AG10803 (cell line): ENCODE results near the gene PLSCR3.
A peak's percentile ranks its signal among the peaks of the same experiment; 100 is the strongest.

Source experiments
- DNase-seq: peaks from one replicate; pipeline ENCODE4 v3.0.0; 2010; ENCODE audit warnings: low read depth
- H3K4me3 ChIP-seq: 2 replicates; pipeline ENCODE4 v1.5.1; 2011; ENCODE audit warnings: mild to moderate bottlenecking, low read length, control low read depth
- TF ChIP-seq, protein P1 (sequence below): conservative IDR thresholded peaks from 2 replicates; pipeline ENCODE4 v1.5.1; 2011; ENCODE audit warnings: mild to moderate bottlenecking, low read length, control low read depth, inconsistent platforms

PLSCR3 gene

DNA sequence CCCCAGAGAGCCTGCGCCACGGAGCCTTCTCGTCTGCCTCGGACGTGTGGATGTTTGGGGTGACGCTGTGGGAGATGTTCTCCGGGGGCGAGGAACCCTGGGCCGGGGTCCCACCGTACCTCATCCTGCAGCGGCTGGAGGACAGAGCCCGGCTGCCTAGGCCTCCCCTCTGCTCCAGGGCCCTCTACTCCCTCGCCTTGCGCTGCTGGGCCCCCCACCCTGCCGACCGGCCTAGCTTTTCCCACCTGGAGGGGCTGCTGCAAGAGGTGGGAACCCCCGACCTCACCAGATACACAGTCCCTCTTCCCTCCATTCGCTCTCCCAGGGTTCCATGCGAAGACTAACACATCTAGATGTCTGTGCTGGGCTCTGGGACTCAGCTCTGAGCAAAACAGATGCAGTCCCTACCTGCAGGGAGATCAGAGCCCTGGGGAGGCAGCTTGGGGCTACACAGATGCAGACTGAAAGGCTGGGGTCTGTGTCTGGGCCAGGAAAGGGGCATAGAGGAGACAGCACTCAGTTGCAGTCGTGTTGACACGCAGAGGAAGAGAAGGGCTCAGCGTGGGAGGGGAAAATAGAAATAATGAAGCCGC lies 9.7 kb downstream of the PLSCR3 start:
- TF ChIP-seq, protein P1, sequence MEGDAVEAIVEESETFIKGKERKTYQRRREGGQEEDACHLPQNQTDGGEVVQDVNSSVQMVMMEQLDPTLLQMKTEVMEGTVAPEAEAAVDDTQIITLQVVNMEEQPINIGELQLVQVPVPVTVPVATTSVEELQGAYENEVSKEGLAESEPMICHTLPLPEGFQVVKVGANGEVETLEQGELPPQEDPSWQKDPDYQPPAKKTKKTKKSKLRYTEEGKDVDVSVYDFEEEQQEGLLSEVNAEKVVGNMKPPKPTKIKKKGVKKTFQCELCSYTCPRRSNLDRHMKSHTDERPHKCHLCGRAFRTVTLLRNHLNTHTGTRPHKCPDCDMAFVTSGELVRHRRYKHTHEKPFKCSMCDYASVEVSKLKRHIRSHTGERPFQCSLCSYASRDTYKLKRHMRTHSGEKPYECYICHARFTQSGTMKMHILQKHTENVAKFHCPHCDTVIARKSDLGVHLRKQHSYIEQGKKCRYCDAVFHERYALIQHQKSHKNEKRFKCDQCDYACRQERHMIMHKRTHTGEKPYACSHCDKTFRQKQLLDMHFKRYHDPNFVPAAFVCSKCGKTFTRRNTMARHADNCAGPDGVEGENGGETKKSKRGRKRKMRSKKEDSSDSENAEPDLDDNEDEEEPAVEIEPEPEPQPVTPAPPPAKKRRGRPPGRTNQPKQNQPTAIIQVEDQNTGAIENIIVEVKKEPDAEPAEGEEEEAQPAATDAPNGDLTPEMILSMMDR, result no peak
- no peak for DNase-seq
- no peak overlapping the region for H3K4me3 ChIP-seq

DNA sequence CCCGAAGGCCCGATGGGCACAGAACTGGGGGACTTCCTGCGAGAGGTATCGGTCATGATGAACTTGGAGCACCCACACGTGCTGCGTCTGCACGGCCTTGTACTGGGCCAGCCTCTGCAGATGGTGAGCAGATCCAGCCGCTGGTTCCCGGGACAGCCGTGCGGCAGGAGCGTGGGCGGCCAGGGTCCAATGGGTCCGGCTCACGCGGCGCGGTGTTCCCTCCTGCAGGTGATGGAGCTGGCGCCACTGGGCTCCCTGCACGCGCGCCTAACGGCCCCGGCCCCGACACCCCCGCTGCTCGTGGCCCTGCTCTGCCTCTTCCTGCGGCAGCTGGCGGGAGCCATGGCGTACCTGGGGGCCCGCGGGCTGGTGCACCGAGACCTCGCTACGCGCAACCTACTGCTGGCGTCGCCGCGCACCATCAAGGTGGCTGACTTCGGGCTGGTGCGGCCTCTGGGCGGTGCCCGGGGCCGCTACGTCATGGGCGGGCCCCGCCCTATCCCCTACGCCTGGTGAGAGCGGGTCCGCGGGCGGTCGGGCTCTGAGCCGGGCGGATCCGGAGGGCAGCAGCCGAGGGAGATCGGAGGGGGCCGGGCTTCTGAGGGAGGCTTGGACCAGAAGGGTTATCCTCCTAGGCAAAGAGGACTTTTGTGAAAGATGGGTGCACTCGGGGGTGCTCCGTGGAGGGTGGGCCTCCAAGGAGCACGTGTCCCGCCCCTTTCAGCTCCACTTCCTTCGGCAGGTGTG lies 10.4 kb downstream of the PLSCR3 start:
- DNase-seq, result no peak
- peak overlapping the region; percentile 27 for H3K4me3 ChIP-seq
- TF ChIP-seq, protein P1, result no peak

DNA sequence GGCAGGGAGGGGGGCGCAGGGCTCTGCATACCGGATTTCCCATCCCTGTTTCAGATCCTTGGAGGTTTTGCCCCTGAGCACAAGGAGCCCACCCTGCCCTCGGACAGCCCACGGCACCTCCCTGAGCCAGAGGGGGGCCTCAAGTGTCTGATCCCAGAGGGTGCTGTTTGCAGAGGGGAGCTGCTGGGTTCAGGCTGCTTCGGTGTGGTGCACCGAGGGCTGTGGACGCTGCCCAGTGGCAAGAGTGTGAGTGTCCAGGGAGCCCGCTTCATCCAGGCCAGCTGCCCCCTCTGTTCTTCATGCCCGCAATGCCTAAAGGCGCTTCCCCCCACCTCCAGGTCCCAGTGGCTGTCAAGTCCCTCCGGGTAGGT lies 11.0 kb downstream of the PLSCR3 start:
- no peak for DNase-seq
- no peak overlapping the region for H3K4me3 ChIP-seq
- TF ChIP-seq, protein P1, result no peak

DNA sequence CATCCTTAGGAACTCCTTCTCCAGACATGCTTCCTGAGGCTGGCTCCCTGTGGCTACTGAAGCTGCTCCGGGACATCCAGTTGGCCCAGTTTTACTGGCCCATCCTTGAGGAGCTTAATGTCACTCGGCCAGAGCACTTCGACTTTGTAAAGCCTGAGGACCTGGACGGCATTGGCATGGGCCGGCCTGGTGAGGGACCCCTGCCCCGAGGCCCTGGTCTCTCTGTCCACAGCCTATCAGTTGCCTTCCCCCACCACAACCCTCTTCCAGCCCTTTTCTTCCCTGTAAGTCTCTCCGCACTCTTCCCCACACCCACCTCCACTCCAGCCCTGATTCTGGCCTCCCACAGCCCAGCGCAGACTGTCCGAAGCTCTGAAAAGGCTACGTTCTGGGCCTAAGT lies 11.4 kb downstream of the PLSCR3 start:
- no peak for DNase-seq
- H3K4me3 ChIP-seq, result no peak overlapping the region
- TF ChIP-seq, protein P1, result no peak

DNA sequence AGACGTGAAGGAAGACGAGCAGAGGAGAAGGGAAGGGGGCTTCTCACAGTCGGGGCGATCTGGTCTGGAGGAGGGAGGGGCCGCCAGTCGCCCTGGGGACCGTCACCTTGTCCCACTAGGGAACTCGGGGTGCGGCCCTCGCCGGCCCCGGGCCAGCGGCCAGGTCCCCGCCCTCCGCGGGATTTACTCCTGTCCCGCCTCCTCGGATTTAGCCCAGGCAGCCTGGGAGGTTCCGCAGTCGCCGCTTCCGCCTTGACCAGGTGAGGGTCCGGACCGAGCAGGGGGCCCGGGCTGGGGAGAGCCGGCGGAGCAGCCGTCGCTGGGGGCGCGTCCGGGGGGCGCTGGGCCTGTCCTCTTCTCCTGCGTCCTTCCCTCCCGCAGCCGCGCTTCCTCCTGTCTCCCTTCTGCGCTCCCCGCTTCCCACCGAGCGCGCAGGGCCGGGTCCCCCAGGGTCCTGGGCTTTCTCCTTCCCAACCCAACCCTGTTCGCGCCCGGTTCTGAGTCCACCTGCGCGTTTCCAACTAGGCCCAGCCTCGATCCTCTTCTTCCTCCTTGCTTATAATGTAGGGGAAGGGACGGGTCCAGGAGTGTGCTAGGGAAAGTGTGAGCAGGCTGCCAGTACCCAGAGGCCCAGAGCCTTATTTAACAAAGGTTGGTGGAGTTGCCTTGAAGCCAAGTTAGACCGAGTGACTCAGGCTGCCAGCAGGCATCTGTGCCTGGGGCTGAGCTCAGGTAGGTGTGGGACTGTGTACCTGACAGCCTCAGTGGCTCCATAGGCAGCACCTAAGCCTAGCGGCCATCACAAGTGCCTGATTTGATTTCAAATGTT lies 13.3 kb downstream of the PLSCR3 start, which contains the start of gene TNK1:
Gene TNK1 (plus strand): TSS at position 235 of the 829 bp plus-strand sequence. CDS start 1,838 bp downstream, outside the sequence.
- H3K4me3 ChIP-seq, result peak within 1 kb of the TSS; percentile 44
- no peak for DNase-seq
- TF ChIP-seq, protein P1, result no peak

DNA sequence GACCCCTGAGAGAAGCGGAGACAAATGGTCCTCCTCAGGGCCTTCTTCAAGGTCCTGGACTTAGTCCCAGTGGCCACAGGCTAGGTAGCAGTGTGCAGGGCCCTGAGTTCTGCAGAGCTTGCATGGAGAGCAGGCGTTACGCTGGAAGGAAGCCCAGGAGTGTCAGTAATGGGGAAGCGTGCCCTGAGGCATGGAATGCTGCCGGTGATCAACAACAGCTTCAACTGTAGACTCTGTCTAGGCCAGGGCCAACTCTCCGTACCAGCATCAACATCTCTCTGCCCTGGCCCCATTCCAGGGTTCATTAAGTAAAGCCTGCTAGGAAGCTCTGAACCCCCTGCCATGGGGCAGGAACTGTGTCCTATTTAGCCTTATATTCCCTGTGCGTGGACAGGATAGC lies 14.0 kb downstream of the PLSCR3 start:
- DNase-seq, result peak; percentile 75
- peak overlapping the region; percentile 44 for H3K4me3 ChIP-seq
- TF ChIP-seq, protein P1, result peak; percentile 22
